HuH-7 (cell line): Measurements from ENCODE around the gene TMEM131L.
"Not testable (repeated sequence)": the region's sequence is repeated elsewhere in the genome, so short reads cannot be mapped to it uniquely, and the experiment has no call there.

Experiments used
- DNase-seq: peaks from one replicate; pipeline ENCODE4 v3.0.0; 2011; ENCODE audit warnings: low spot score

The TMEM131L gene

DNA sequence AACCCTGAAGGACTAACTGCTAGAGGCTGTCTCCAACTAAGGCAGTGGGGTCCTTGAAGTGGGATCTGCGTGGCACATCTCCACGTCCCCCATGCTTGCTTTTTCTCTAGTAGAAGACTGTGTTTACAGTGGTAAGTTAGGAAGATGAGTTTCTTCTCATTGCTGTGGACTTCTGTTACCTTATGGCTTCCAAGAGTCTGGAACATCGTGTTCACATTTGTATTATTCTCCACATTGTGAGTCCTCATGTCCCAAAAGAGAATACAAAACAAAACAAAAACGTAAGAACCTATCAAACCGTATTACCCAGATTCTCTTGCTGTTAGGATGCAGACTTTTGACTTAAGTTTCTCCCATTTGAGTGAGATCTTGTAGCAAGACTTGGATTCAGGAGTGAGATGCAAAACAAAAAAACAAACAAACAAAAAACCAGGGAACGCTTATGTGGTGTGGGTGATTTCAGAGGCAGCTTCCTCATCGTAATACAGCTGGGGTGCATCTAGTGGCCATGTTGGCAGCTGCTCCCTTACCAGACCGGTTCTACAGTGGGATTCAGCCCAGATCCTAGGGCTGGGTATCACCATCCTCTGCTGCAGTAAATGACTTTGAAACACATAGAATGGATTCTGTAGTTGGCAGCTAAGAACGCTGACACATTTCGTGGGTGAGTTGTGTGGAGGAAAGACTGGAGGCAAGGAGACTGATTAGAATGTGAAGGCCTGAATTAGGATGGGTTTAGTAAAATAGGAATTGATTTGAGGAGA lies 41.3 kb downstream of the TMEM131L start:
- no peak for DNase-seq

DNA sequence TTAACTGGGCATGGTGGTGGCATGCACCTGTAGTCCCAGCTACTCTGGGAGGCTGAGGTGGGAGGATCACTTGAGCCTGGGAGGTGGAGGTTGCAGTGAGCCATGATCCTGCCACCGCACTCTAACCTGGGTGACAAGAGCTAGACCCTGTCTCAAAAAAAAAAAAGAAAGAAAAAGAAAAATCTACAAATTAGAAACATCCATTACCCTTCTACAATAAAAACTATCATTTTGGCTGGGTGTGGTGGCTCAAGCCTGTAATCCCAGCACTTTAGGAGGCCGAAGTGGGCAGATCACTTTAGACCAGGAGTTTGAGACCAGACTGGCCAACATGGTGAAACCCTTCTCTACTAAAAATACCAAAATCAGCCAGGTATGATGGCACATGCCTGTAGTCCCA lies 43.1 kb downstream of the TMEM131L start:
- DNase-seq: not testable (repeated sequence)

DNA sequence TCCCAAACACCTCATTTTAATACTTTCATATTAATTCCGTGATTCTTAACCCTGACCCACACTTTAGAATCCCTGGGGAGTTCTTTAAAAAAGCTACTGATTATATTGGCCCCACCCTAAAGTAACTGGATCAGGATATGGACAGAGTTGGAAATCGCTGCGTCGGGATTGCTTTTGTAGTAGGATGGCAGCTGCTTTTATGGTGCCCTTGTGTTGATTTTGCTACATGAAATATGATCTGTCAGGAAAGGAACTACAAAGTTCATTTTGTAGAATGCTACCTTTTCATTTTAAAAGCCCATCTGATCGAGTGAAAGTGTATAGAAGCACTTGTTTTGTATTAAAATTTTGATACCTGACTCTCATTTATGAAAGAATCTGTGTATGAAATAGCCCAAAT lies 43.6 kb downstream of the TMEM131L start:
- DNase-seq: peak; percentile 35

DNA sequence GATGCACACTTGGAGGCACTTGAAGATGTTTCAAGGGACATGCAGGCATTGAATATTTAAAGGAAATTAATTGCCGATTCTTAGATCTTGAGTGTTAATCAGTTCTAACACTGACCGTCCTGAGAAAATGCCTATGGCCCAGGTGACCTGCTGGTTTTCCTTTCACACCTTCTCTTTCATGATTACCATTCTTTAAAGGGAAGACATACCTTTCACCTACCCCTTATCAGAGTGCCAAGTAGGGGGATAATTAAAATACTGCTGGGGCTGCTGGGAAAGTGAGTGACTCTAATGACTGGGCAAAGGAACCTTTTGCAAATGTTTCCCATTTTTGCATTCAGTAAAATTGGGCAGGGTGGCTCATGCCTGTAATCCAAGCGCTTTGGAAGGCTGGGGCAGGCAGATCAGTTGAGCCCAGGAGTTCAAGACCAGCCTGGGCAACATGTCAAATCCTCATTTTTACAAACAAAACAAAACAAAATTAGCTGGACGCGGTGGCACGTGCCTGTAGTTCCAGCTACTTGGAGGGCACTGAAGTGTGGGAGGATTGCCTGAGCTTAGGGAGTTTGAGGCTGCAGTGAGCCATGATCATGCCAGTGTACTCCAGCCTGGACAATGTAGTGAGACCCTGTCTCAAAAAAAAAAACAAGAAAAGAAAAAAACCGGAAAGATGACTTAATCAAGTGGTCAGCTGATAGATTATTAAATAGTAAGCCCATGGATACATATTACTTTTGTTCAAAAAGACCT lies 44.3 kb downstream of the TMEM131L start:
- DNase-seq: no peak

DNA sequence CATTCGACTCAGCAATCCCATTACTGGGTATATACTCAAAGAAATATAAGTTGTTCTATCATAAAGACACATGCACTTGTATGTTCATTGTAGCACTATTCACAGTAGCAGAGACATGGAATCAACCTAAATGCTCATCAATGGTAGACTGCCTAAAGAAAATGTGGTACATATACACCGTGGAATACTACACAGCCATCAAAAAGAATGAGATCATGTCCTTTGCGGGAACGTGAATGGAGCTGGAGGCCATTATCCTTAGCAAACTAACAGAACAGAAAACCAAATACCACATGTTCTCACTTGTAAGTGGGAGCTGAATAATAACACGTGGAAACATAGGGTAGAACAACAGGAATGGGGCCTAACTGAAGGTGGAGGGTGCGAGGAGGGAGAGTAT lies 44.9 kb downstream of the TMEM131L start:
- DNase-seq: no peak

DNA sequence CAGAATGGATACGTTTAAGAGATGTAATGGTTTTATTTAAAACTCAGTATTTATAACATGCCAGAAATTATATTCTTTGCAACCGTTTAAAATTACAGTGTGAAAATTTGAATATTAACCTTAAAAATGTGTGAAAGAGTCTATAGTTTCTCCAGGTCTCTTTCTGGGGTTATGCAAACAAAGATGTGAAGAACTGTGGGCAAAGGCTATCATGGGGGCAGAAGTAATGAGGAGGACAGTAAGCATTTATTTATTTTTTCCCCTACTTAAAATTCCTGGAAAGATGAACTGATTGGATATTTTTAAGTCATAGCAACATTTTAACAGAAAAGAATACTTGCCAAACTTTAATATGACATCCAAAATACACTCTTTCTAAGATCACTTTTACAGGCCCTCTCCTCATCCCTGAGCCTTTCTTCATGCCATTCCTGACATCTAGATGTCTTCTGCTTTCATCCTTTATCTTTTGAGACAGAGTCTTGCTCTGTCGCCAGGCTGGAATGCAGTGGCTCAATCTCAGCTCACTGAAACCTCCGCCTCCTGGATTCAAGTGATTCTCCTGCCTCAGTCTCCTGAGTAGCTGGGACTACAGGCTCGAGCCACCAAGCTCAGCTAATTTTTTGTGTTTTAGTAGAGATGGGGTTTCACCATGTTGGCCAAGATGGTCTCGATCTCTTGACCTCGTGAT lies 46.1 kb downstream of the TMEM131L start:
- DNase-seq: no peak

DNA sequence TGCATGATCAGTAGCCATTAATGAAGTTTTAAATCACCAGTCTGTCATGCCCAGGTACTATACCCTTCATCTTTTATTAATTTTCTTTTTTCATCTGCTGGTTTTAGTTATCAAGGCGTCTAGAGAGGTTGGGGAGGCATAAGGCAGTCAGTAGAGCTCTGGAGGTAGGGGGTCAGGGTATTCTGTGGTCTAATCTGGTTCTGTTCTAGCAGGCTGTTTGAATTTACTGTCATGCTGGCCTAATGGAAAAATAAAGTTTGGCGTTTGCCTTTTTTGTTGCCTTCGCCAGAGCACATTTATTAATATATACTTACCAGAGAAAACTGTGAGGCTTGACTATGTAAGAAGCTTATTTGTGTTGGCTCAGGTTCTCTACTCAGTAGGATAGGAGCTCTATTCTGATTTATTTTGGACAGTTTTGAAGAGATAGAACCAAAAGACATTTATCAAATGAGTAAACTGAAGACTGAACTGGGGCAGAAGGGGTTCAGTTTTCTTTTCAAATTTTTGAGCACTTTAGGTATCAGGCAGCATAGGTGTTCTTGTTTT lies 46.9 kb downstream of the TMEM131L start:
- no peak for DNase-seq

DNA sequence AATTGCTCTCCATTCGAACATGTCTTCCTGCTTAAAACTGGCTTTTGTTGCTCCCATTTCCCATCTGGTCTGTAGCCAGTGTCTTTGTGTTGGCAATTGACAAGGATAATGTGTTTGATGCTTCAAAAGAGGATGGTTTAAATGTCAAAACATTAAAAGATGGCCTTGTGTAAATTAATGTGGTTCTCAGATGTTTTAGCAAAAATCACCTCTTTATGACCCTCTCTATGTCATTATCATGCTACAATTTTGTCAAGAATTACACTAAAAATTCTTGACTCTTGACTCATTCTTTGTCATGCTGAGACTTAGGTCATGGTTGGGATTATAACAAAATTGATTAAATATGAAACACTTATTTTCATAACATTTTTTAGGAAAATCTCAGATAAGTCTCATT lies 47.4 kb downstream of the TMEM131L start:
- no peak for DNase-seq

DNA sequence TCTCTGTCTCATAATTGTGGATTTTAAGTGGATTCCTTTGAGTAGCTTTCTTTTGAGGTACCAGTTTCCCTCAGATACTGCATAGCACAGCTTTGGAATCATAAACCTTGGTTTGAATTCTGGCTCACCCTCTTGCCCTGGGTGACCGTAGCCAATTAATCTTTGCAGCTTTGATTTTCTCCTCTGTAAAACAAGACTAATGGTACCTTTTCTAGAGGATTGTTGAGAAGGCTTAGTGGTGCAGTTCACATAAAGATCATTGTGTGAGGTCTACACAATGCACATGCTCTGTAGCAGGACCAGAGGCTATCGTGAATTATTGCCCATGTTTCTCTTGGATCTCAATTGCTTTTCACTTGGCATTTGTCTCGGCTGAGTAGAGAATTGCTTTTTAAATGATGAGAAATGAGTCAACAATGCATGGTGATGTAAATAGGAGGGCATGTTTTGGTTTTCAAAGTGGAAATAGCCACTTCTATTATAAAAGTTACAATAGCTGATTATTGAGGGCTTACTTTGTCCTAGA lies 47.9 kb downstream of the TMEM131L start:
- DNase-seq: no peak

DNA sequence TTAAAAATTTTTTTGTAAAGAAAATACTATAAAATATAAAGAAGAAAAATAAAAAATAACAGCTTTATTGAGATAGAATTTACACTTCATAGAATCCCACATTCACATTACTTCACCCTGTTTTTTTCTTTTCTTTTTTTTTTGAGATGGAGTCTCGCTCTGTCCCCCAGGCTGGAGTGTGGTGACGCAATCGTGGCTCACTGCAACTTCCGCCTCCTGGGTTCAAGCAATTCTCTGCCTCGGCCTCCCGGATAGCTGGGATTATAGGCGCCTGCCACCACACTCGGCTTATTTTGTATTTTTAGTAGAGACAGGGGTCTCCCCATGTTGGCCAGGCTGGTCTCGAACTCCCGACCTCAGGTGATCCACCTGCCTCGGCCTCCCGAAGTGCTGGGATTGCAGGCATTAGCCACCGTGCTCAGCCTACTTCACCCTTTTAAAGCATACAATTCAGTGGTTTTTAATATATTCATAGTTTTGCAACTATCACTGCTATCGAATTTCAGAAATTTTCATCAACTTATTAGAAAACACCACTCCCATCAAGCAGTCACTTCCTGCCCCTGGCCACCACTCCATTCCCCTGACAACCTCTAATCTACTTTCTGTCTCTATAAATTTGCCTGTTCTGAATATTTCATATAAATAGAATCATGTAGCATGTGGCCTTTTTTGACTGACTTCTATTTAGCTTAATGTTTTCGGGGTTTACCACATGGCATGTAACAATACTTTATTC lies 48.7 kb downstream of the TMEM131L start:
- DNase-seq: no peak

DNA sequence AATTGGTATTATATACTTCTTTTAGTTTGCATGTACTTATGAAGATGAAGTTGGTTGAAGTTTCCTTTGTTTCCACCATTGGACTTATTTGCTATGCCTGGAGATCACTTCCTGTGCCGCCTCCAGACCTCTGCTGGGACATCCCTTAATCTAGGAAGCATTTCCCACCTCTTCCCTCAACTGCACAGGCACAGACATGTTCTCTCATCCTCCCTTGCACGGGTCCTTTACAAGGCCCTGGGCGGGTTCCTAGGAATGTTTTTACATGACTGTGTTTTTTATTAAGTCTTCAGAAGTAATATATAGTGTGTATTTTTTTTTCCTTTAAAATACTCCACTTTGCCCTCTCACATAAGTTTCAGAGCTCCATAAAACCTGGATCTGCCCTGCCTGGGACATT lies 51.0 kb downstream of the TMEM131L start:
- DNase-seq: no peak

DNA sequence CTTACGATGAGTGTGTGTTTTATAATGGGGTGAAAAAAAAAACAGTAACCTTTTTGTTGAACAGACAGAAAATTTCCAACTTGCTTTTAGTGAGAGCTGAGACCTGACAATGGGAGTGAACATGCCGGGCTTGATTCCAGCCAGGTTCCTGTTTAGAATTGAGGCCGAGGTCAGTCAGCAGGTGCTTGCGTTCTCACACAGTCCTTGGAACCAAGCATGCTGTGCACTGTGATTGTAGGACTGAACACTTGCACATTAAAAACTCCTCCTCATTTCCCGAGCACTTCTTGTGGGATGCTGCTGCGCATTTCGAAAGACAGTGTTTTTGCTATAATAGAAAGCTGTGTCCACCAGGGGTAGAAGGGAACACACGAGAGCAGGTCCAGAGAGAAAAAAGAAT lies 51.8 kb downstream of the TMEM131L start:
- no peak for DNase-seq

DNA sequence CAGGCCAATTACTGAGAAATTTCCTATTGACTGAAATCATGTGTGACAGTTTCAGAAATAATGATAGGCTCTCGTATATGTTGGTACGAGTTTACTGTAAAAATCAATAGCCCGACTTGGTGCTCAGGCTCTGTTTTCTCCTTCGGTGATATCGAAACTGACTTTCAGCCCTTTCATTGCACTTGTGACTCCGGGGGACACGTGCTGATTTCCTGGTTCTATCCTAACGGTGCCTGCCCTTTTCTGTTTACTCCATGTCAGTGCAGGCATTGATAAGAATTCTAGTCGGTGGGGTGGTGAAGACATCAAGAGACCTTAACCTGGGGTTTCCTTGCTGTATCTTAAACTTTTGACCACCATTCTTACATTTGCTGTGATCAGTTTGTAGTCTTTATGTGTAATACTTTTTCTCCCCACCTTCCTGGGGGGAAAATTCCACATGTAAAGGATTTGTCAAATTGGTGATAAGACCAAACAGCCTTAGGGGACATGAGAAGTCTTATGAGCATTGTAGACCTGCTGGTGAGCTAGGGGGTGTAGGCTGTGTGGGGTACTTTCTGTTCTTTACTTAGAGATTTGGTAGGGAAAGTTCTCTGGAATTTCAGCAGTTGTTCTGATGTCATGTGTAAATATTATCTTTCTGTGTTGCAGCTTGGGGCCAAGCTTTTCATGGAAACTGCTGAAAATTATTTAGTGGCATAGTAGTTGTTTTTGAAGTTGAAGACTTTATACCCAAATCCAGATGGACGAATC lies 52.7 kb downstream of the TMEM131L start:
- DNase-seq: peak; percentile 36

DNA sequence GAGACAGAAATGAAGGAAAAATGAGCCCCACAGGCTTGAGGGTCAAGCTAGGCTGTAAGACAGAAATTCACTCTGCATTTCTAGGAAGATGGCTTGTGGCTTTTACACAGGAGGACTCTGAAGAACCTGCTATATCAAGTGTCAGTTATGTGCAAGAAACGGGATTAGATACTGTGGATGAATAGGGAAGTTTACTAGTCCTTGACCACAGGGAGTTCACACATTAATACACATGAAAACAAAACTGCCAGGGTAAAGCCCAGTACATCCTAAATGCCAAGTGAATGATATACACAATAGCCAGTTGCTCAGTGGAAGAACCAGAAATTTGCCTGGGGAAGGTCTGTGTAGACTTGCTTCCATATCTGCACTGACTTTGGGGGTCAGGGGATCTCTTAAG lies 53.5 kb downstream of the TMEM131L start:
- DNase-seq: no peak

DNA sequence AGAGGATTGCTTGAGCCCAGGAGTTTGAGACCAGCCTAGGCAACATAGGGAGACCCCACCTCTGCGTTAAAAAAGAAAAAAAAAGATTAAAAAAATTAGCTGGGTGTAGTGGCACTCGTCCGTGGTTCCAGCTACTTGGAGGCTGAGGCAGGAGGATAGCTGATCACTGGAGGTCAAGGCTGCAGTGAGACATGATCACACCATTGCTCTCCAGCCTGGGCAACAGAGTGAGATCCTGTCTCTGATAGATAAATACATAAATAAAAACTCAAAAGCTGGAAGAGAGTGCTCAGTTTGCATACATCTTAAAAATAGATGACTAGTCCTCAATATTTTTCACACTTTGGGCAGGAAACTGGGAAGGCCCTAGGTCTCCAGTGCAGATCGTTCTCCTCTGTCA lies 54.1 kb downstream of the TMEM131L start:
- DNase-seq: no peak

DNA sequence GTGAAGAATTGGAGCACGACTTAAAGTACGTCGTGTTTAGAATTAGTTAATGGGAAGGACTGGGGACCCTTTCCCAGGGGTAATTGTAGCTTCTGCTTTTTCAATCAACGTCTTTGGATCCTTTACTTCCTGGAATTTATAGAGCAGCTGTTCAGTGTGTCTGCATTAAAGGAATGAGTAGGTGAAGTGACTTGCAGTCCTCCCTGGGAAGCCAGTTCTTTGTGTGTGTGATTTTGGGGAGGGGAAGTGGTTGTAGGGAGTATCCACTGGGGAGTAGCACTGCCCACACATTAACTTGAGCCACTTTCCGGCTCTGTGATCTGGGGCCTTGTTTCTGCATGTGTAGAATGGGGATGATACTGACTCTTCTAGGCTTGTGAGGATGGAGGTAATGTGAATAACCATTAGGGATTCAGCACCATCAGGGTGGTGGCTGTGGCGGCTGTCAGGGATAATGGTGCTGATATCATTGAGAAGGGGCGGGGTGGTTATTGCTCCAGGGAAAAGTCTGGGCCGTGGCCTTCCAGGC lies 54.7 kb downstream of the TMEM131L start:
- no peak for DNase-seq

DNA sequence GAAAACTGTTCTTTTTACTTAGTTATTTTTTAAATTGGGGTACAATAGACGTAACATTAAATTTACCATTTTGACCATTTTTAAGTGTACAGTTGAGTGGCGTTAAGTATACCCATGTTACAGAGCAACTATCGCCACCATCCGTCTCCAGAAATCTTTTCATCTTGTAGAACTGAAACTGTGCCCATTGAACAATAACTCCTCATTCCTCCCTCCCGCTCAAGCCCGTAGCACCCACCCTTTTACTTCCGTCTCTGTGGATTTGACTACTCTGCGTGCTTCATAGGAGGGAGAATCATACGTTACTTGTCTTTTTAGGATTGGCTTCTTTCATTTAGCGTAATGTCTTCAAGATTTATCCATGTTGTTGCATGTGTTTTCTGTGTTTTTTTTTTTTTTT lies 55.3 kb downstream of the TMEM131L start:
- no peak for DNase-seq

DNA sequence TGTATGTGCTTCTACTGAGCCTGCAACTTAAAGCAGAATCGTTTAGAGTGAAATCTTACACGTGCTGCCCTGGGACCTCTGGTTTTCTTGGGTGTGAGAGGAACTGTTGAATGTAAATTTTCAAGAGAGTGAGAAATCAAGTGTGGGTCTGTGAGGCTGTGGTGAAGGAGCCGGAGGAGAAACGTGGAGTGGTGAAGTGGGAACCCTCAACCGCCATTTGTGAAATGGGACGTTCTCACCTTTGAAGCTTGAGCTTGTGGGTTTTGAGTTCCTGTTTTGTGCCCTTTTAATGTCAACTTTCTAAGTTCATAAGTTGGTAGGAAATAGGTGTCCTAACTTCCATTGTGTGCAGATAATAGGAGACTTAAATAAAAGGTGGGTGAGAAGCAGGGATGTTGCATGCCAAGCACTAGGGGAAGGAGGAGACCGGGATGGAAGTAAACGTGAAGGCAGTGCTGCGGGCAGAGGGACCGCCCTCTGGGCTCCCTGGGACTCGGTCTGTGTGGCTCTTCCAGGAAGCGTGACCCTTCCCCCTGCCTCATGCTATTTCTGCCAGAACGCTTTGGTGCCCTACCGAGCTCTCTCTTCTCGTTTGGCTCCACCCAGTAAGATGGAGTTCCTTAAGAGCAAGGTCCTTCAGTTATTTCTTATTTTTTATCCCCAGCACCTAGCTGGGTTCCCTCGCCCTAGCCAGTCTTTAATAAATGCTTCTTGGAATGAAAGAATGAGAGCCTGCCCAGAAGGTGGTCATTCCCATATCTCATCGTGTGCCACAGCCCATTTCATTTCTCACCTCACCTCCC lies 56.0 kb downstream of the TMEM131L start:
- DNase-seq: no peak

DNA sequence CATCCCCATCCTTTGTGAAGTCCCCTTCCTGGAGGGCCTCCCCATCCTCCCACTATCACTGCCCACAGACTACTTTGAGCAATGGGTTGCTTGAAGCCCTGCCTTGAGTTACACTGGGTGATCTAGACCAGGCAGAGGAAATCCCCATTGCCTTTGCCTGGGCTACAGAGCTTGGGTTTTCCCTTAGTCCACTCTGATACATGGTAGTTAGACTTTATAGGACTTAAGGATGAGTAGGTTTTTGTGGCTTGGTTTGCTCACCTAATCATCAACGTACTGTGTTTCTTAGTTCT lies 56.6 kb downstream of the TMEM131L start:
- no peak for DNase-seq

DNA sequence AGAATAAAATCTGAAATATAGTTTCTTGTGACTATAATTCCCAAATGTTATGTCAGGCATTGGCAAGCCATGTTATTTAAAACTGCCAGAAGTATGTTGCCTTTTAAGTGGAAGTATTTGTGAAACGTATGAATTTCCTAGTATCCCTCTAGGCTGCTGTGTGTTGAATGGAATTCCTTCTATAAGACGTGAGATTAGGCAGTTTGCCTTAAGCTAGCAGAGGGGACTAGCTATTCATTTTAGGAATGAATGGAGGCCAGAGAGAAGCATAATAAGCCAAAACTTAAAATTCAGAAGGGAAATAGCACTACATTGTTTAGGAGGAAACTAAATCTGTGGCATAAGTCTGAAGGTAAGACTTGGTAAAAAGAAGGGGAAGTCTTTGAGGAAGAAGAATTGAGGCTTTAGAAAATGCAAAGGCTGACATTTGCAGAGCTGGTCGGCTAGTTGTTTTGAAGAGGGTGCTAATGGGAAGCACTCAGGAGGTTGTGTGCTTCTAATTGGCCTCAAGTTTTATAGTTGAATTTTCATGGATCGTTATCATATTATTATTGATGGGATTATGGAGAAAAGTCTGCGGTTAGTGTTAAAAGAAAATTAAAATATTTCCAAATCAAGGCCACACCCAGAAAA lies 57.1 kb downstream of the TMEM131L start:
- no peak for DNase-seq
